ENCODE data around the gene PMM2.

The PMM2 gene

DNA sequence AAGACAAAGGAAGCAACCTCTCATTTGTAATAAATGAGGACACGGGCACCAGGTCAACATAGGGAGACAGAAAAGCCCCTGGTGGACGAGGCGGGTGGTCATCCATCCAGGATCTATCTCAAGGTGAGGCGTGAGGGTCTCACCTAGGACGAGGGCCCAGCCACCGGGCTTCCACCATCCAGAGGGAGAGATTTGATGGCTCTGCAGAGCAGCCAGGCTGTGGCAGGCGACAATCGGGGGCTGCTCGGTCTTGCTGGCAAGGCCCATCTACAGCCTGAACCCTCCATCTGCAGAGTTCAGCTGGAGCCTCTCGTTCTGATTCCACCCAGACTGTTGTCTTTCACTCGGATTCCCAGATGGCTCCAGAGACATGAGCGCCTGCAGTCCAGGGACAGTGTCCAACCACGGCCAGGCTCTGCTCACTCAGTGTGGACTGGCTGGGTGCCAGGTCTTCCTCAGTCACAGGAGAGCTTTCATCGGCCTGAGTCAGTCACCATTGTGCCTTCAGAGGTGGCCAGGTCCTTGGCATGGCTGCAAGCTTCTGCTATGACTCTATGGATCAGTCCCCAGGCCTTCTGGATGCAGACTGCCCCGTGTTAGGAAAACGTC, 90.4 kb downstream of the PMM2 start:
- H3K9me3 ChIP-seq (ENCODE audit: insufficient read depth, low read depth, low read length), result no peaks in the 10 kb centered on the region
- peaks cover 11% of the 10 kb centered on the region for H3K4me1 ChIP-seq (ENCODE audit: insufficient read depth, low read length)
- no peak overlapping the region for H3K27ac ChIP-seq (ENCODE audit: low read length)

DNA sequence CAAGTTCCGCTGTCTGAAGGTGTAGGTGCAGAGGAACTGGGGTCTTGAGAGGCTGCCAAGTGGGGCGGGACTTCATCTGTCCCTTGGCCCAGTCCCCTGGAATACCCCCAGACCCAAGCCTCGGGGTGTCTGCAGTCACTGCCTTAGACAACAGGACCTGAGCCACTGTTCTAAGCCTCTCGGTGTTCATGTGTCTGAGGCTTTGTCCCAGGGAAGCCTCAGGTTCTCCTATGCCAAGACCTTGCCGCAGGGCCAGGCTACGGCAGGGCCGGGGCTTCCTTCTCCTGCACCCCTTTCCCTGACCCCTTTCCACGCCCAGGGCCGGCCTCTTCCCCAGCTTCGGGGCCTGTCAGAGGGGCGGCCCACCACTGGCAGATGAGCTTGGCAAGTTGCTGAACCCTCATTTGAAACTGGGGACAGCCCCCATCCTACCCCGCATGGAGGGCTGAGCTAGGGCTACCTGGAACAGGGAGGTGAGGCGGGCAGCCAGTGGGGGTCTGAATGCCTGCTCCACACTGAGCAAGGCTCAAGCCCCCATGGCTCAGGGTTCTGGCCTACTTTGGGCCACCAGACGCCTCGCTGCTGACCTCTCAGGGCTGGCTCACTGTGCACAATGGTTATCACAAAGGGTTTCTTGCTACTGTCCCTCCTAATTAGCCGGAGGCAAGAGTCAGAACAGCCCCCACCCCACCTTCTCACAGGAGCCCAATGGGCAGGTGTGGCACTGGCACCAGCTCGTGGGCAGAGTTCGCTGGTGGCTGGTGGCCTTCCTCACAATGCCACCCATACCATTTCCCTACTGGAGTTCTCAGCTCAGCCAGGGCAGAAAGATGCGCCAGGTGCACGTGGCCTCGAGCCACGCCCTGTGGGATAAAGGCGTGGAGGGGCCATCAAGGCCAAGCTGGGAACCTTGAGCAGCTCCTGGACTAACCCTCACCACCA, 91.6 kb downstream of the PMM2 start:
- Histone ChIP-seq H3K27ac (ENCODE audit: low read length) (no peak overlapping the region), H3K4me1 (ENCODE audit: insufficient read depth, low read length) (peaks cover 11% of the 10 kb centered on the region), H3K36me3 (ENCODE audit: insufficient read depth, low read depth, low read length) (peaks cover 62% of the 10 kb centered on the region), H3K4me3 (ENCODE audit: low read length) (no peak overlapping the region), H3K9me3 (ENCODE audit: insufficient read depth, low read depth, low read length) (no peaks in the 10 kb centered on the region), H3K9ac (ENCODE audit: low read depth, low read length) (no peak overlapping the region), H3K27me3 (ENCODE audit: insufficient read depth, low read length) (no peaks in the 10 kb centered on the region)

More for the DNA sequence above, 90.4 kb downstream of the PMM2 start:
- Histone ChIP-seq H3K27me3 (ENCODE audit: insufficient read depth, low read length) (no peaks in the 10 kb centered on the region), H3K36me3 (ENCODE audit: insufficient read depth, low read depth, low read length) (peaks cover 50% of the 10 kb centered on the region), H3K9ac (ENCODE audit: low read depth, low read length) (no peak overlapping the region), H3K4me3 (ENCODE audit: low read length) (no peak overlapping the region)

DNA sequence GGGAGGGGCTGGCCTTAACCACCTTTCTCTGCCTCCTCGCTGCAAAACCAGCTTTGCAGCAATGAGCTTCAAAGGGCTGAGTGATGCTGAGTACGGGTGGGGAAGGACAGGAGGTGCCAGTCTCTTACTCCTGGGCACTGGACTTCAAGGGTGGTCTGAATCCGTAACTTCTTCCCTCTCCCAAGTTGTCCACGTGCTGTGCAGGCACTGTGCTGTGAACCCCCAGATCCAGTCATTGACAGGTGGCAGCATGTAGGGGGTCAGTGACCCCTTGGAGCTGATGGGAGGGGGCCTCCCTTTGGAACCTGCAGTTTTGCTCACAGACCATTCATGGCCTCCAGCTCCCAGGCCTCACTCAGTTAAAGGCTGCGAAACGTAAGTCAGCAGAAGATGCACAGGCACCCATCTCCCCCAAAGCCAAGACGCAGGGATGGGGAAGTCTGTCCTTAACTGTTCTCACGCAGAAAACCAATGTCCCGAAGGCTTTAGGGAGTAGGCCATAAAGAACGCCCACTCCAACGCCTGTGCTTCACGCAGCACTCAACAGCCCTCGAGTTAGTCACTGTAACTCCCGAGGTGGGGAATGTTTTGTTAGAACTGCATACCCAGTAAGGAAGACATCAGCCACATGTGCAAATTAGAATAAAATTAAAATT, 92.4 kb downstream of the PMM2 start:
- Histone ChIP-seq H3K9me3 (ENCODE audit: insufficient read depth, low read depth, low read length) (no peaks in the 10 kb centered on the region), H3K27ac (ENCODE audit: low read length) (no peak overlapping the region), H3K4me1 (ENCODE audit: insufficient read depth, low read length) (peaks cover 11% of the 10 kb centered on the region), H3K27me3 (ENCODE audit: insufficient read depth, low read length) (no peaks in the 10 kb centered on the region), H3K36me3 (ENCODE audit: insufficient read depth, low read depth, low read length) (peaks cover 70% of the 10 kb centered on the region), H3K4me3 (ENCODE audit: low read length) (no peak overlapping the region), H3K9ac (ENCODE audit: low read depth, low read length) (no peak overlapping the region)

DNA sequence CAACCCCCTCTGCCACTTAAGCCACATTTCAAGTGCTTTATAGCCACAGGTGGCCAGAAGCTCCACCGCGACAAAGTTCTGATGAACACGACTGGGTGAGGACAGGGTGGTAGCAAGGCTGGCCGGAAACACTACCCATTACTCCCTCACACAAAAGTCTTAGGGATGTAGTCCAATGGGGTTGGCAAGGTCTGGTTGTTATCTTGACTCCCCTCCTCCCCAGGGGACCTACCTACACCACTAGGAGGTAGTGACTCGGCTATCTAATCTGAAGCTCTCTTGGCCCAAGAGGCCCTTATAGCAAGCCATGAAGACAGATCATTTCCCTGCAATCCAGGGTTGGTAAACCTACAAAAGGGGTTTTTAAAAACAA, 92.9 kb downstream of the PMM2 start:
- Histone ChIP-seq H3K36me3 (ENCODE audit: insufficient read depth, low read depth, low read length) (peaks cover 75% of the 10 kb centered on the region), H3K4me1 (ENCODE audit: insufficient read depth, low read length) (peaks cover 9% of the 10 kb centered on the region), H3K9me3 (ENCODE audit: insufficient read depth, low read depth, low read length) (no peaks in the 10 kb centered on the region), H3K27me3 (ENCODE audit: insufficient read depth, low read length) (no peaks in the 10 kb centered on the region), H3K27ac (ENCODE audit: low read length) (no peak overlapping the region), H3K4me3 (ENCODE audit: low read length) (no peak overlapping the region), H3K9ac (ENCODE audit: low read depth, low read length) (no peak overlapping the region)

DNA sequence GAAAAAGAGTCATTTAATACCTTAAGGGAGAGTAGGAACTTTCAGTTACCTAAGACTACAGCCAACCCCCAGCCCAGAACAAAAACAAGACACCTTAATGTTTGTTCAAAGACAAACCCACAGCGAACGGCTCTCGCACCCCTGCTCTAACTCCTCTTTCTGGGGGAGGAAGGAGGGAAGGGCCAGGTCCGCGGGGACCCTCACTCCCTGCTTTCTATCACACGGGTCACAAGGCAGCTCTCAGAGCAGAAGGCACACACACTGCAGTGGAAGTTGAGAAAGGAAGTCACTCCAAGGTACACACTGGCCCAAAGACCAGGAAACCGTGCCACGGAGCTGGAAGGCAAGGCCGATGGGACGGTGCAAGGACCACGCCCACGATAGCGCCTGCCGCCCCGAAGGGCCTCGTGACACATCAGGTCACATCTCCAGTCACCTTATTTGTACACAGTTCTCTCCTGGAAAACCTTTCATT, 94.5 kb downstream of the PMM2 start:
- Histone ChIP-seq H3K9ac (ENCODE audit: low read depth, low read length) (no peak overlapping the region), H3K4me3 (ENCODE audit: low read length) (no peak overlapping the region), H3K9me3 (ENCODE audit: insufficient read depth, low read depth, low read length) (no peaks in the 10 kb centered on the region), H3K36me3 (ENCODE audit: insufficient read depth, low read depth, low read length) (peaks cover 90% of the 10 kb centered on the region), H3K27ac (ENCODE audit: low read length) (no peak overlapping the region), H3K27me3 (ENCODE audit: insufficient read depth, low read length) (no peaks in the 10 kb centered on the region), H3K4me1 (ENCODE audit: insufficient read depth, low read length) (no peaks in the 10 kb centered on the region)

DNA sequence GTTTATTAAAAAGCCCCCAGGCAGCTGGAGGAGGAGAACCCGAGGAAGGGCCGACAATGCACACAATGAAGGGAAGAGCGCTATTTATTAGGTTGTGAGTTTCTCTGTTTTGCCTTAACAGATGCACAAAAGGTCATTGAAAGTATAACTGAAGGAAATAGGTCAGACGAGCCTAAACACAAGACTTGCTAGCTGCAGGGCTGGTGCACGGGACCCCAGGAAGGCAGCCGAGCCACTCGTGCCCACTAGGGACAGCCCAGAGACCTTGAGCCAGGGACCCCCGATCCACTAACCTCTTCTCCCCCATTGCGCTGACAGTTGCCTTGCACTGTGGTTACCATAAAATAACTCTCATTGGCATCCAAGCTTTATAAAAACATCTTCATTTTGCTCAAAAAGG, 95.8 kb downstream of the PMM2 start:
- no peak overlapping the region for H3K4me3 ChIP-seq (ENCODE audit: low read length)
- H3K9me3 ChIP-seq (ENCODE audit: insufficient read depth, low read depth, low read length), result no peaks in the 10 kb centered on the region
- peaks cover 89% of the 10 kb centered on the region for H3K36me3 ChIP-seq (ENCODE audit: insufficient read depth, low read depth, low read length)
- no peak overlapping the region for H3K27ac ChIP-seq (ENCODE audit: low read length)
- H3K4me1 ChIP-seq (ENCODE audit: insufficient read depth, low read length), result no peaks in the 10 kb centered on the region
- H3K9ac ChIP-seq (ENCODE audit: low read depth, low read length), result no peak overlapping the region
- no peaks in the 10 kb centered on the region for H3K27me3 ChIP-seq (ENCODE audit: insufficient read depth, low read length)

DNA sequence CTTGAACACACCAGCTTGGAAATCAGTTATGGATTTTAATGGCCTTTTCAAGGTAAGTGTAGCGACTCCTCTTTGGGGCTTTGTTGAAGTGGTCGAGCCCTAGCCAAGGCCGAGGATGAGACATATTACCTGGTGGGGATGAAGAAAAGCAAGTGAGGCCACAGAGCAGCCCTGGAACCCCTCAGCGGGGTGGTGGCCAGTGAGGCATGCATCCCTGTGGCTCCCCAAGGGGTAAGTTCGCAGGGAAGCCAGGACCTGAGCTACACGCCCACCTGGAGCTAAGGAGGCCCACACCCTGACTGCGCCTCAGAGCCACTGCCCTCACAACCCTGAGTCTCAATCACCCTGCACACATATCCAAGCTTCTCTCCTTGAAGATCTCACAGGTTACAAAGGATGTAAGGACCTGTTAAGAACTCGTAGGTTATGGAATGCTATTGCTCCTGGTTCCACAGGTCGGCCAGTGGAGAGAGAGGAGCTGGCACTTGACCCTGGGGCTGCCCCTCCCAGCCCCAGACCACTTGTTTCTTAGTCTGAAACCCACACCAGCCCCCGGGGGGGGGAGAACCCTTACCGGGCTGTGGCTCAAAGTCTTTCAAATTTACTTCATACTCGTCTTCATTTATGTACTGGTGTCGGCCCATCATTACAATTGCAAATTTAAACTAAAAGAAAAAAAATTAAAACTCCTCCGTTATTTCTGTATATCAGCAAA, 96.5 kb downstream of the PMM2 start:
- no peak overlapping the region for H3K9ac ChIP-seq (ENCODE audit: low read depth, low read length)
- no peaks in the 10 kb centered on the region for H3K9me3 ChIP-seq (ENCODE audit: insufficient read depth, low read depth, low read length)
- no peaks in the 10 kb centered on the region for H3K4me1 ChIP-seq (ENCODE audit: insufficient read depth, low read length)
- peaks cover 94% of the 10 kb centered on the region for H3K36me3 ChIP-seq (ENCODE audit: insufficient read depth, low read depth, low read length)
- H3K4me3 ChIP-seq (ENCODE audit: low read length), result no peak overlapping the region
- H3K27ac ChIP-seq (ENCODE audit: low read length), result no peak overlapping the region
- H3K27me3 ChIP-seq (ENCODE audit: insufficient read depth, low read length), result no peaks in the 10 kb centered on the region

DNA sequence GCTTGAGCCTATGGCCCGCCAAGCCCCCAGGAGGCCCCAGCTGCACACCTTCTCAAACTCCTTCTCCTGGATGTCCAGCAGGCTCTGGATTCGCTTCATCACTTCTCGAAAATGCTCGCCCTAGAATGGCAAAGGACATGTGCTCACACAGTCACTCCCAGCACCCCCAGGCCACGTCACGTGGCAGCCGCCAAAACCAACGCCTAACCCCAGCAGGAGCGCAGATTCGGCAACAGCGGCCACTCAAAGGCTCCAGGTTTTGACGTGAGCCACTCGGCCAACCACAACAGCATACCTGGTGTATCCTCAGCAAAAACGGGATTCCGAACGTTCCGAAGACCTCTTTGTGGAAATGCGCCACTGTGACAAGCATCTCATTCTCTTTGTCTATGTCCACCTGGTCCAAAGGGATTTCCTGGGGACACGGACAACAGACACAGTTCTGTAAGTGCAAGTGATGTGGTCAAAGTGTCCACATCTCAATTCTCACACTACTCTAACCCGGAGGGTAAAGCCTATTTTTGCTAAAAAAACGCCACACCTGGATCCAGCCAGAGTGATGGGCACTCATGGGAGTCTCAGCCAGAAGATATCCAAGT, 97.2 kb downstream of the PMM2 start:
- Histone ChIP-seq H3K9me3 (ENCODE audit: insufficient read depth, low read depth, low read length) (no peaks in the 10 kb centered on the region), H3K9ac (ENCODE audit: low read depth, low read length) (no peak overlapping the region), H3K27ac (ENCODE audit: low read length) (no peak overlapping the region), H3K4me1 (ENCODE audit: insufficient read depth, low read length) (no peaks in the 10 kb centered on the region), H3K36me3 (ENCODE audit: insufficient read depth, low read depth, low read length) (peaks cover 99% of the 10 kb centered on the region), H3K4me3 (ENCODE audit: low read length) (no peak overlapping the region), H3K27me3 (ENCODE audit: insufficient read depth, low read length) (no peaks in the 10 kb centered on the region)

DNA sequence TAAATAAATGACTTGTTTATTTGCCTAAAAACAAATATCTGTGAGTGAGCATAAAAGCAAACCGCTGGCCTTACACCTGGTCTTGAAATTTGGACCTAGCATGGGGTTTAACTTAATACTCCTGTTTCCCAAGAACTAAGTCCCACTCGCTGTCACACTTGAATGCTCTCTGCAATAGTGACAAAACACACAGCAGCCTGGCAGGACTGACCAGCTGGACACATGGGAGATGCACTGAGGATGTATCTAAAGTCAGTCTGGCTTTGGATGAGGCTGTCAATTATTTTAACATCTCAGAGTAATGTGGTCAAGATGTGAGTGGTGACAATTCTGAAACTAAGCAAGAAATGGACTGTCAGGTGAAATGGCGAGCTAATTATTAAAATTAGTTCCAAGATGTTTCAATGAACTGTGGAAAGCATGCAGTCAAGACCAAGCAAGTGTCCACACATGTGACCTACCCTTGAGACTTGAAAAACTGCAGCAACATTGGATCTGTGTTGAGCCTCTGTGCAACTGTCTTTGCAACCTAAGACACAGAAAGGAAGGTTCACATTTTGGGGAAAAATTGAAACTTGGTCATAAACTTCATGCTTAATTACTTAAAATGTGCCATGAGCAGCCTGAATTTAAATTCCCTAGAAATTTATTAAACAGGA, 101.2 kb downstream of the PMM2 start:
- Histone ChIP-seq H3K36me3 (ENCODE audit: insufficient read depth, low read depth, low read length) (peaks cover 98% of the 10 kb centered on the region), H3K27me3 (ENCODE audit: insufficient read depth, low read length) (no peaks in the 10 kb centered on the region), H3K4me1 (ENCODE audit: insufficient read depth, low read length) (no peaks in the 10 kb centered on the region), H3K4me3 (ENCODE audit: low read length) (no peak overlapping the region), H3K27ac (ENCODE audit: low read length) (no peak overlapping the region), H3K9ac (ENCODE audit: low read depth, low read length) (no peak overlapping the region), H3K9me3 (ENCODE audit: insufficient read depth, low read depth, low read length) (no peaks in the 10 kb centered on the region)
